ENCODE data around the gene CCNYL1.

DNA sequence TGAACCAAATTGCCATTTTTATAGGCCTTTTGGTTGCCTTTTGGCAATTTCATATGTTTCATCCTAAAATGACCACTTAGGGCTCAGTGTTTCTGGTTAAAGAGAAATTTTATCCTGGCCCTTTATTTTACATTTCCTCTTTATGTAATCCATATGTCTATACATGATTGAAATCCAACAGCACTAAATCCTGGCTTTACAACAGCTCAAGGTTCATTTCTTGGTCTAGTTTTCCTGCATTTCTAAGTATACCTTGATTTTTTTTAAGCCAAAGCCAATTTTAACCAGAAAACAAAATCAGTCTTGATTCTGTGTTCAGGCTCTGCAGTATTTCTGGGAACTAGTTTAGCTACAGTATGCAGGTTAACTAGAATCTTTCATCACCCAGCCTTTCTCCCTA, 46.6 kb downstream of the CCNYL1 start:
- TF ChIP-seq, protein P1, sequence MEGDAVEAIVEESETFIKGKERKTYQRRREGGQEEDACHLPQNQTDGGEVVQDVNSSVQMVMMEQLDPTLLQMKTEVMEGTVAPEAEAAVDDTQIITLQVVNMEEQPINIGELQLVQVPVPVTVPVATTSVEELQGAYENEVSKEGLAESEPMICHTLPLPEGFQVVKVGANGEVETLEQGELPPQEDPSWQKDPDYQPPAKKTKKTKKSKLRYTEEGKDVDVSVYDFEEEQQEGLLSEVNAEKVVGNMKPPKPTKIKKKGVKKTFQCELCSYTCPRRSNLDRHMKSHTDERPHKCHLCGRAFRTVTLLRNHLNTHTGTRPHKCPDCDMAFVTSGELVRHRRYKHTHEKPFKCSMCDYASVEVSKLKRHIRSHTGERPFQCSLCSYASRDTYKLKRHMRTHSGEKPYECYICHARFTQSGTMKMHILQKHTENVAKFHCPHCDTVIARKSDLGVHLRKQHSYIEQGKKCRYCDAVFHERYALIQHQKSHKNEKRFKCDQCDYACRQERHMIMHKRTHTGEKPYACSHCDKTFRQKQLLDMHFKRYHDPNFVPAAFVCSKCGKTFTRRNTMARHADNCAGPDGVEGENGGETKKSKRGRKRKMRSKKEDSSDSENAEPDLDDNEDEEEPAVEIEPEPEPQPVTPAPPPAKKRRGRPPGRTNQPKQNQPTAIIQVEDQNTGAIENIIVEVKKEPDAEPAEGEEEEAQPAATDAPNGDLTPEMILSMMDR (IDR thresholded peaks at IDR 0.05): no peak
- TF ChIP-seq POLR2AphosphoS5 (IDR thresholded peaks at IDR 0.05; ENCODE audit: insufficient read depth in 1 of 2, low read depth in 1 of 2): no peak

Measured in vagina (tissue), 2 donors.